AG04449 (cell line): ENCODE results near the gene KIF4B.
"Not testable (repeated sequence)": the region's sequence is repeated elsewhere in the genome, so short reads cannot be mapped to it uniquely, and the experiment has no call there.

Experiments used
- CTCF ChIA-PET: fragments of 350-600 bp; formaldehyde crosslinking; extraction: SDS; loops from one replicate; lab custom pipeline; 2021; ENCODE audit warnings: antibody characterized with exemption; lab: Yijun Ruan, JAX
- POLR2A ChIA-PET: fragments of 400-600, 350-600 bp; formaldehyde crosslinking; extraction: SDS; loops from one replicate; lab custom pipeline; 2020; ENCODE audit warnings: antibody characterized with exemption, inconsistent platforms; lab: Yijun Ruan, JAX
- DNase-seq: peaks from one replicate; pipeline ENCODE4 v3.0.0-alpha.2; 2010; ENCODE audit warnings: low read depth, low spot score
- H3K4me3 ChIP-seq: 2 replicates; pipeline ENCODE4 v1.5.1; 2011; ENCODE audit warnings: low read depth, mild to moderate bottlenecking, control low read depth, low read length
- CTCF ChIP-seq: IDR thresholded peaks from one replicate; pipeline ENCODE4 v1.5.1; 2011; ENCODE audit warnings: mild to moderate bottlenecking, moderate library complexity, low read length, control low read depth, inconsistent platforms; ENCODE audit not compliant: insufficient read depth; ENCODE audit errors: missing control alignments

The KIF4B gene

GRCh38 chr5:155004138-155004744 lies 9.3 kb upstream of the KIF4B start:
- no peak for DNase-seq
- ChIA-PET POLR2A (no interaction called here), CTCF (interaction anchor here (0.7 to 1.3 kb wide), 6 partner anchors 12 to 354 kb away, joined by 3 to 6 read pairs (median 3); partner anchors contain the start of gene GEMIN5)
- H3K4me3 ChIP-seq = no peak overlapping the region
- TF ChIP-seq CTCF = peak; percentile 11

GRCh38 chr5:155006265-155006664 lies 7.3 kb upstream of the KIF4B start:
- DNase-seq, H3K4me3 ChIP-seq, POLR2A ChIA-PET: not testable (repeated sequence)
- CTCF ChIA-PET = interaction anchor here (1.0 kb wide), 1 partner anchor 60 kb away, joined by 3 read pairs; no protein-coding TSS in a partner anchor

GRCh38 chr5:155008669-155009068 lies 4.9 kb upstream of the KIF4B start:
- no peak for TF ChIP-seq CTCF
- ChIA-PET POLR2A (no interaction called here), CTCF (no interaction called here)
- H3K4me3 ChIP-seq = no peak overlapping the region
- DNase-seq = no peak

- TF ChIP-seq CTCF = no peak
- ChIA-PET POLR2A (no interaction called here), CTCF (no interaction called here)
- no peak for DNase-seq
- no peak overlapping the region for H3K4me3 ChIP-seq
Observed at GRCh38 chr5:155010881-155011280, 2.7 kb upstream of the KIF4B start.

- CTCF ChIA-PET = interaction anchor here (2.1 kb wide), 1 partner anchor 42 kb away, joined by 4 read pairs; no protein-coding TSS in a partner anchor
- no peak overlapping the region for H3K4me3 ChIP-seq
- no peak for DNase-seq
- TF ChIP-seq CTCF = no peak
- POLR2A ChIA-PET = no interaction called here
Observed at GRCh38 chr5:155015239-155015638, 1.7 kb downstream of the KIF4B start.

GRCh38 chr5:155017610-155018009 lies 4.1 kb downstream of the KIF4B start:
- TF ChIP-seq CTCF = no peak
- CTCF ChIA-PET = no interaction called here

More at GRCh38 chr5:155017610-155018009, 4.1 kb downstream of the KIF4B start:
- POLR2A ChIA-PET = no interaction called here
- DNase-seq = no peak
- no peak overlapping the region for H3K4me3 ChIP-seq
